Fibroblast of pulmonary artery (primary cell): ENCODE measurements around the gene MCFD2.
"Not testable (repeated sequence)": the region's sequence is repeated elsewhere in the genome, so short reads cannot be mapped to it uniquely, and the experiment has no call there.

ENCODE experiments used
- DNase-seq: peaks from one replicate; pipeline ENCODE4 v3.0.0-alpha.2; 2010; ENCODE audit warnings: low read depth
- H3K4me3 ChIP-seq: replicated peaks from 2 replicates; pipeline ENCODE4 v1.5.1; 2011; ENCODE audit warnings: low read depth, mild to moderate bottlenecking, control low read depth, low read length, moderate library complexity
- CTCF ChIP-seq: IDR thresholded peaks from 2 replicates; pipeline ENCODE4 v1.5.1; 2011; ENCODE audit warnings: mild to moderate bottlenecking, control low read depth, low read length, inconsistent platforms; ENCODE audit errors: missing control alignments

The MCFD2 gene

GRCh38 chr2:46878240-46878877, 37.2 kb downstream of the MCFD2 start:
- no peak overlapping the region for H3K4me3 ChIP-seq
- TF ChIP-seq CTCF = no peak
- DNase-seq = no peak

- DNase-seq = no peak
- no peak overlapping the region for H3K4me3 ChIP-seq
- no peak for TF ChIP-seq CTCF
These were observed 37.9 kb downstream of the MCFD2 start for GRCh38 chr2:46877619-46878113.

DNA sequence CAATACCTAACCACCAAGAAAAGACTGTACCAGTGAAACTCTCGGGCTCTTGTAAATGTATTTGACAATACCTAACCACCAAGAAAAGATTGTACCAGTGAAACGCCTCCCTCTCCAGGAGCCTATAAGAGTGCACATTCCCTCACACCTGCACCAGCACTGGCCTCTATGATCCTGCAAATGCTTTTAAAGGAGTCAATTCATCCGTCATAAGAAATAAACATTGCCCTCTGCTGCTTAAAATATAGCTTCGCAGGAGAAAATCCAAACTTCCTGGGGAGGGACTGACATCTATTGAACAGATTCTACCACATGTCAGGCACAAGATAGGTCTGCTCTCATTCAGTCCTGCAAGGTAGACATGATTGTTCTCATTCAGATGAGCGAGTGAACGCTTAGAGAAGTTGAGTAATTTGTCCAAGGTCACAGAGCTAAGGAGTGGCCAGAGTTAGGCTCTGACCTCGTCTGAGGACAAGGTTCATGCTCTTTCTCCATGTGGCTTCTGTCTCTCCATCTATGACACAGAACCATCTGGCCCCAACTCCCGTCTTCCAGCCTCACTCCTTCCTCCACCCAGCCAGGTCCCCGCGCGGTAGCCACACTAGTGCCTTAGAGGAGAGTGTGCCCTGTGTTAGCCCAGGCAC, 38.7 kb downstream of the MCFD2 start:
- no peak overlapping the region for H3K4me3 ChIP-seq
- peak; percentile 60 for TF ChIP-seq CTCF
- DNase-seq = peak; percentile 86

DNA sequence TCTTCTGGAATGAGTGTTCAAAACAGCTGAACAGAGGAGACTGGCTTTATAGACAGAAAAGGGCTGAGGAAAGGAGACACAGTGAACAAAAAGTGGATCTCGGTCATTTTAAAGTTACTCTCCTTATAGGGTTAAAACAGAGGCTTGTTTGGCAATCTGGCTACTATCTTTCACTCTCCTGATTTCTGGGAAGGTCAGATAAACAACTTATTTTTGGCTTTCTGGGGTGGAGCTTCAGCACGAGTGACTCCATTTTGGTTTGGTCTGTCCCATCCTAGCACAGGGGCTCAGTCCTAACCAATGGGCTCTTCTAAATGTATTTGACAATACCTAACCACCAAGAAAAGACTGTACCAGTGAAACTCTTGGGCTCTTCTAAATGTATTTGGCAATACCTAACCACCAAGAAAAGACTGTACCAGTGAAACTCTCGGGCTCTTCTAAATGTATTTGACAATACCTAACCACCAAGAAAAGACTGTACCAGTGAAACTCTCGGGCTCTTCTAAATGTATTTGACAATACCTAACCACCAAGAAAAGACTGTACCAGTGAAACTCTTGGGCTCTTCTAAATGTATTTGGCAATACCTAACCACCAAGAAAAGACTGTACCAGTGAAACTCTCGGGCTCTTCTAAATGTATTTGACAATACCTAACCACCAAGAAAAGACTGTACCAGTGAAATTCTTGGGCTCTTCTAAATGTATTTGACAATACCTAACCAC, 39.5 kb downstream of the MCFD2 start:
- not testable (repeated sequence) for H3K4me3 ChIP-seq, DNase-seq

- H3K4me3 ChIP-seq = no peak overlapping the region
- no peak for DNase-seq
- TF ChIP-seq CTCF = no peak
These were observed 40.2 kb downstream of the MCFD2 start for GRCh38 chr2:46875226-46875899.

DNA sequence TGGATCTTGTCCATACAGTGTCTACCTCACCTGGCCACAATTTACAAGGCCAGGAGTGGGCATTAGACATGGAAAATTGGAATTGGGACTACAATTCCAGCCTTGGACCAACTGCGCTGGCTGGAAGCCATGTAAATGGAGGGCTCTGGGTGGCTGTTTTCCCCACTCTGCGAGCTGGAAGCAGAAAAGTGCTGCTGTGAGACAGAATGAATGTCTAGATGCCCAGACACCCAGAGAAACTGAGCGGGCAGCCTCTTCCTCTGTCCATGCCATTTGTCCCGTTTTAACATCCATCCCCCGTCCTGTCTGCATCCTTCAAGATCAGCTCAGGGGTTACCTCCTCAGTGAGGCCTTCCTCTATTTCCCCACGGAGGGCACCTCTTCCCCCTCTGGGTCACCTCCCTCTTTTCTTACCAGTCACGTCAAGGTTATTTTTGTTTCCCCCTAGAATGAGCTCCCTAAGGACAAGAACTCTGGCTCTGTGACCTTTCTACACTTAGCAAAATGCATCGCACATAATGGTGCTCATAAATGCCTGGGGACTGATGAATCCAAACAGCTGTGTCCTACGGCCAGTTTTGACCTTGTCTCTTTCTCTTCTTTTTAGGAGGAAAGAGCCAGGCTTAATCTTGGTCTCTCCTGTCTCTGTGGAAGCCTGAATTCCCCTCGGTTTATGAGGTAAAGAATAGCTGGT, 41.2 kb downstream of the MCFD2 start:
- no peak for DNase-seq
- no peak for TF ChIP-seq CTCF
- H3K4me3 ChIP-seq = no peak overlapping the region

- H3K4me3 ChIP-seq = no peak overlapping the region
- DNase-seq = peak; percentile 94
- TF ChIP-seq CTCF = no peak
These were observed 42.0 kb downstream of the MCFD2 start for GRCh38 chr2:46873604-46874068.
